Natural killer cell (primary cell): ENCODE data around the gene CRKL. TPM values are rescaled to one million over a fixed set of nuclear protein-coding genes. Genes with fewer than 3 reads are reported as not detected.

Experiments used
- ATAC-seq, 3 donors: fragments of 150-1000 bp in 2 of 3; fragments of 200-7000 bp in 1 of 3; cut with Tn5 transposase; 1 replicate in 1 of 3; 2 replicates in 2 of 3; pipeline ENCODE4 v1.10.0; 2021; ENCODE audit warnings: mild to moderate bottlenecking in 2 of 3, moderate library complexity in 2 of 3
- DNase-seq, 2 donors: peaks; one replicate each; pipeline versions ENCODE4 v3.0.0 to v3.0.0-alpha.2; 2013 to 2021; ENCODE audit warnings: mixed read lengths in 1 of 2
- H3K27ac ChIP-seq: one replicate; pipeline ENCODE4 v1.5.1; 2013; ENCODE audit warnings: mild to moderate bottlenecking, low read length
- H3K27me3 ChIP-seq: one replicate; pipeline ENCODE4 v1.6.1; 2013; ENCODE audit warnings: low read length; ENCODE audit not compliant: control insufficient read depth, insufficient read depth
- H3K36me3 ChIP-seq: one replicate; pipeline ENCODE4 v1.6.1; 2013; ENCODE audit warnings: low read length; ENCODE audit not compliant: control insufficient read depth, insufficient read depth
- H3K4me1 ChIP-seq: one replicate; pipeline ENCODE4 v1.6.1; 2013; ENCODE audit warnings: low read length; ENCODE audit not compliant: control insufficient read depth, insufficient read depth
- H3K4me3 ChIP-seq: one replicate; pipeline ENCODE4 v1.5.1; 2013; ENCODE audit warnings: low read length
- H3K9me3 ChIP-seq: one replicate; pipeline ENCODE4 v1.6.1; 2013; ENCODE audit warnings: low read length; ENCODE audit not compliant: control insufficient read depth, insufficient read depth
- H3K27ac Mint-ChIP-seq, 2 donors: one replicate each; pipeline ENCODE4 v1.8.0; 2022; ENCODE audit warnings: mild to moderate bottlenecking in 2 of 2, mixed read lengths in 2 of 2, moderate library complexity in 1 of 2
- H3K27me3 Mint-ChIP-seq, 2 donors: one replicate each; pipeline ENCODE4 v1.8.0; 2022; ENCODE audit warnings: low read depth in 2 of 2, mixed read lengths in 2 of 2
- H3K36me3 Mint-ChIP-seq: one replicate; pipeline ENCODE4 v1.8.0; 2022; ENCODE audit warnings: mixed read lengths
- H3K4me1 Mint-ChIP-seq, 2 donors: one replicate each; pipeline ENCODE4 v1.8.0; 2022; ENCODE audit warnings: mixed read lengths in 2 of 2
- H3K4me3 Mint-ChIP-seq: one replicate; pipeline ENCODE4 v1.8.0; 2022; ENCODE audit warnings: mild to moderate bottlenecking, moderate library complexity, mixed read lengths
- H3K9me3 Mint-ChIP-seq, 2 donors: one replicate each; pipeline ENCODE4 v1.8.0; 2022; ENCODE audit warnings: mixed read lengths in 2 of 2
- CTCF ChIP-seq: fragments of 200-600 bp; IDR thresholded peaks from one replicate; pipeline ENCODE4 v1.8.0; 2022; ENCODE audit warnings: antibody characterized with exemption
- WGBS: methylation state at CpG from one replicate; pipeline ENCODE4 v1.1.7; 2013; ENCODE audit warnings: missing lambda C conversion rate; ENCODE audit not compliant: insufficient coverage; 5-methylcytosine and 5-hydroxymethylcytosine counted together
- intact Hi-C: fragments of 100-400 bp; cut with micrococcal nuclease; formaldehyde crosslinking; loops from one replicate; pipeline ENCODE4 v1.14.2; 2022
- total RNA-seq, 4 donors: library from RNA; stranded (reverse); fragments of 120-200 nt in 1 of 4; gene quantifications; one replicate each; pipeline versions ENCODE4 v1.2.3 to v1.2.4, GENCODE V29; 2013 to 2022

Gene CRKL
- total RNA-seq, 3 donors from 2014 or later (not counting 1 experiment from before 2014, with no cell fraction given), result 50.7 to 71.2 (median 67.4) TPM

GRCh38 chr22:20948989-20949388, 31.8 kb downstream of the CRKL start:
- 90% methylated on average over 5 of the region's 5 CpGs for WGBS
- ATAC-seq (no peak), DNase-seq (no peak)
- no peaks in the 10 kb centered on the region for H3K9me3 Mint-ChIP-seq
- Histone ChIP-seq H3K4me1 (peaks cover 12% of the 10 kb centered on the region), H3K27me3 (no peaks in the 10 kb centered on the region), H3K36me3 (peaks cover 41% of the 10 kb centered on the region), H3K27ac (no peak overlapping the region), H3K9me3 (no peaks in the 10 kb centered on the region), H3K4me3 (no peak overlapping the region)
- peak overlapping the region; percentile 36 to 58 for H3K27ac Mint-ChIP-seq
- intact Hi-C loops, result no loop called here
- H3K36me3 Mint-ChIP-seq, result peaks cover 4% of the 10 kb centered on the region
- no peaks in the 10 kb centered on the region for H3K27me3 Mint-ChIP-seq
- peaks cover 37 to 44% of the 10 kb centered on the region in 2 donors for H3K4me1 Mint-ChIP-seq
- no peak for TF ChIP-seq CTCF
- no peak overlapping the region for H3K4me3 Mint-ChIP-seq

GRCh38 chr22:20949698-20950183, 32.5 kb downstream of the CRKL start:
- no peaks in the 10 kb centered on the region for H3K27me3 ChIP-seq
- Mint-ChIP-seq H3K27ac (peak overlapping the region; percentile 36 to 58), H3K4me1 (peaks cover 33 to 44% of the 10 kb centered on the region in 2 donors), H3K36me3 (peaks cover 4% of the 10 kb centered on the region), H3K4me3 (no peak overlapping the region), H3K27me3 (no peaks in the 10 kb centered on the region), H3K9me3 (no peaks in the 10 kb centered on the region)
- WGBS, result 63% methylated on average over 13 of the region's 13 CpGs
- H3K4me1 ChIP-seq, result peaks cover 12% of the 10 kb centered on the region
- no peak for DNase-seq
- ATAC-seq, result no peak
- no peaks in the 10 kb centered on the region for H3K9me3 ChIP-seq
- no peak for TF ChIP-seq CTCF
- no peak overlapping the region for H3K27ac ChIP-seq
- H3K36me3 ChIP-seq, result peaks cover 41% of the 10 kb centered on the region
- no peak overlapping the region for H3K4me3 ChIP-seq
- intact Hi-C loops, result no loop called here

GRCh38 chr22:20951151-20951931, 34.1 kb downstream of the CRKL start:
- H3K4me1 Mint-ChIP-seq, result peaks cover 19 to 30% of the 10 kb centered on the region in 2 donors
- H3K27ac Mint-ChIP-seq, result peak overlapping the region in 1 of 2 donors; percentile 24
- ATAC-seq, result no peak
- no peaks in the 10 kb centered on the region for H3K9me3 Mint-ChIP-seq
- H3K27me3 Mint-ChIP-seq, result no peaks in the 10 kb centered on the region
- no peak for DNase-seq
- no peak overlapping the region for H3K4me3 ChIP-seq
- TF ChIP-seq CTCF, result no peak
- H3K4me1 ChIP-seq, result peaks cover 12% of the 10 kb centered on the region
- 96% methylated on average over 10 of the region's 10 CpGs for WGBS
- no peaks in the 10 kb centered on the region for H3K27me3 ChIP-seq
- intact Hi-C loops, result no loop called here
- no peak overlapping the region for H3K27ac ChIP-seq
- no peak overlapping the region for H3K4me3 Mint-ChIP-seq
- H3K36me3 ChIP-seq, result peaks cover 41% of the 10 kb centered on the region
- no peaks in the 10 kb centered on the region for H3K9me3 ChIP-seq
- peaks cover 4% of the 10 kb centered on the region for H3K36me3 Mint-ChIP-seq
